SU-DHL-6 (cell line): Measurements from ENCODE around the gene LIMD2.

Source experiments
- H2AFZ ChIP-seq: fragments of 200-600 bp; sonication (generic); 2 replicates; pipeline ENCODE4 v1.6.1; 2014; ENCODE audit warnings: low read depth, mild to moderate bottlenecking, moderate library complexity, mixed read lengths, antibody characterized with exemption, low read length; ENCODE audit not compliant: severe bottlenecking
- H3F3A ChIP-seq: fragments of 200-600 bp; shearing (Covaris generic); 2 replicates; pipeline ENCODE4 v1.6.0; 2016; ENCODE audit warnings: antibody characterized with exemption, mild to moderate bottlenecking; ENCODE audit not compliant: insufficient read depth
- H3K27ac ChIP-seq: fragments of 200-600 bp; sonication (generic); 2 replicates; pipeline ENCODE4 v1.5.1; 2016; ENCODE audit warnings: low read depth, mild to moderate bottlenecking, low read length, moderate library complexity, mixed read lengths
- H3K27me3 ChIP-seq: fragments of 200-600 bp; sonication (generic), shearing (Covaris generic); 2 replicates; pipeline ENCODE4 v1.6.0; 2014; ENCODE audit warnings: mild to moderate bottlenecking, low read length
- H3K36me3 ChIP-seq: fragments of 200-600 bp; sonication (generic); 2 replicates; pipeline ENCODE4 v1.6.1; 2014; ENCODE audit warnings: mild to moderate bottlenecking, low read length, mixed read lengths
- H3K4me2 ChIP-seq: fragments of 300-600, 200-600 bp; shearing (Covaris generic), sonication (generic); 2 replicates; pipeline ENCODE4 v1.6.0; 2014; ENCODE audit warnings: low read length, low read depth, mild to moderate bottlenecking; ENCODE audit not compliant: poor library complexity, severe bottlenecking
- H3K4me3 ChIP-seq: fragments of 200-600 bp; sonication (generic); 2 replicates; pipeline ENCODE4 v1.5.1; 2014; ENCODE audit warnings: antibody characterized with exemption, low read length, mild to moderate bottlenecking, mixed read lengths; ENCODE audit not compliant: insufficient read depth, poor library complexity, severe bottlenecking
- H3K79me2 ChIP-seq: fragments of 200-600 bp; sonication (generic); 2 replicates; pipeline ENCODE4 v1.6.1; 2014; ENCODE audit warnings: mild to moderate bottlenecking, low read length, moderate library complexity; ENCODE audit not compliant: insufficient read depth
- H3K9ac ChIP-seq: fragments of 200-600 bp; sonication (generic); 2 replicates; pipeline ENCODE4 v1.7.0; 2014; ENCODE audit warnings: mild to moderate bottlenecking, low read length
- H3K9me2 ChIP-seq: fragments of 200-600 bp; sonication (generic); replicated peaks from 2 replicates; pipeline ENCODE4 v1.6.1; 2014; ENCODE audit warnings: low read length; ENCODE audit not compliant: insufficient read depth
- H3K9me3 ChIP-seq: fragments of 200-600 bp; sonication (generic); 2 replicates; pipeline ENCODE4 v1.6.1; 2014; ENCODE audit warnings: low read length, mixed read lengths; ENCODE audit not compliant: insufficient read depth
- H4K20me1 ChIP-seq: fragments of 200-600 bp; sonication (generic); 2 replicates; pipeline ENCODE4 v1.6.1; 2014; ENCODE audit warnings: low read depth, mild to moderate bottlenecking, antibody characterized with exemption, low read length, moderate library complexity, mixed read lengths
- CTCF ChIP-seq: fragments of 200-600 bp; sonication (generic); IDR thresholded peaks from one replicate; pipeline ENCODE4 v1.5.1; 2017; ENCODE audit warnings: antibody characterized with exemption, mild to moderate bottlenecking, low read length, moderate library complexity; ENCODE audit not compliant: insufficient read depth, poor library complexity, severe bottlenecking
- EZH2phosphoT487 ChIP-seq: fragments of 200-600 bp; sonication (generic), shearing (Covaris generic); conservative IDR thresholded peaks from 2 replicates; pipeline ENCODE4 v1.6.1; 2018; ENCODE audit warnings: mild to moderate bottlenecking, antibody characterized with exemption, low read length, moderate library complexity, mixed read lengths

LIMD2 gene

GRCh38 chr17:63705657-63706056, 5.7 kb upstream of the LIMD2 start:
- peaks cover 25% of the 10 kb centered on the region for H3F3A ChIP-seq
- TF ChIP-seq CTCF (no peak), EZH2phosphoT487 (no peak)
- no peaks in the 10 kb centered on the region for H3K27me3 ChIP-seq
- H3K27ac ChIP-seq = peak overlapping the region; percentile 19; the same call in 1 of the 2 replicates
- H3K4me2 ChIP-seq = no peak overlapping the region
- no peaks in the 10 kb centered on the region for H3K36me3 ChIP-seq
- no peaks in the 10 kb centered on the region for H3K79me2 ChIP-seq
- no peak overlapping the region for H2AFZ ChIP-seq
- no peak overlapping the region for H3K9ac ChIP-seq
- H3K9me3 ChIP-seq = no peaks in the 10 kb centered on the region
- H4K20me1 ChIP-seq = no peaks in the 10 kb centered on the region
- no peak overlapping the region for H3K4me3 ChIP-seq
- no peaks in the 10 kb centered on the region for H3K9me2 ChIP-seq

- Histone ChIP-seq H3K9ac (no peak overlapping the region), H3K27ac (no peak overlapping the region), H3K9me3 (no peaks in the 10 kb centered on the region), H4K20me1 (no peaks in the 10 kb centered on the region), H3K79me2 (no peaks in the 10 kb centered on the region), H3F3A (peaks cover 26% of the 10 kb centered on the region), H3K4me3 (no peak overlapping the region), H3K27me3 (no peaks in the 10 kb centered on the region), H3K9me2 (no peaks in the 10 kb centered on the region), H3K36me3 (no peaks in the 10 kb centered on the region), H3K4me2 (no peak overlapping the region), H2AFZ (no peak overlapping the region)
- TF ChIP-seq CTCF (no peak), EZH2phosphoT487 (no peak)
Measured at GRCh38 chr17:63704836-63705235, 4.9 kb upstream of the LIMD2 start.

GRCh38 chr17:63704259-63704576, 4.3 kb upstream of the LIMD2 start:
- H3K4me3 ChIP-seq = no peak overlapping the region
- H3F3A ChIP-seq = peaks cover 26% of the 10 kb centered on the region
- no peak for TF ChIP-seq CTCF
- no peak for TF ChIP-seq EZH2phosphoT487
- H3K79me2 ChIP-seq = no peaks in the 10 kb centered on the region
- no peak overlapping the region for H3K27ac ChIP-seq
- no peak overlapping the region for H2AFZ ChIP-seq
- no peaks in the 10 kb centered on the region for H3K27me3 ChIP-seq
- no peak overlapping the region for H3K4me2 ChIP-seq
- H3K36me3 ChIP-seq = no peaks in the 10 kb centered on the region
- no peaks in the 10 kb centered on the region for H3K9me3 ChIP-seq
- no peak overlapping the region for H3K9ac ChIP-seq
- H3K9me2 ChIP-seq = no peaks in the 10 kb centered on the region
- no peaks in the 10 kb centered on the region for H4K20me1 ChIP-seq
